Neutrophil (primary cell): ENCODE data around the gene ATP5F1D.
A peak's percentile ranks its signal among the peaks of the same experiment; 100 is the strongest.

Experiments used
- H3K27ac ChIP-seq: fragments of 200-600 bp; sonication (generic); 2 replicates; pipeline ENCODE4 v1.5.1; 2016; ENCODE audit warnings: mild to moderate bottlenecking, moderate library complexity
- H3K27me3 ChIP-seq: fragments of 200-600 bp; sonication (generic); 2 replicates; pipeline ENCODE4 v1.6.0; 2016; ENCODE audit warnings: mild to moderate bottlenecking
- H3K36me3 ChIP-seq: fragments of 200-600 bp; sonication (generic); 2 replicates; pipeline ENCODE4 v1.5.1; 2017
- H3K4me1 ChIP-seq, 2 experiments: fragments of 200-600 bp in 1 of 2; sonication (generic) in 1 of 2; 1 replicate in 1 of 2; 2 replicates in 1 of 2; pipeline versions ENCODE4 v1.5.1 to v1.6.1; 2013 to 2016; ENCODE audit warnings: low read depth in 1 of 2, low read length in 1 of 2, mild to moderate bottlenecking in 1 of 2, moderate library complexity in 1 of 2; ENCODE audit not compliant: control insufficient read depth in 1 of 2, insufficient read depth in 1 of 2
- H3K4me3 ChIP-seq, 2 experiments: fragments of 200-600 bp in 1 of 2; sonication (generic) in 1 of 2; 1 replicate in 1 of 2; 2 replicates in 1 of 2; pipeline ENCODE4 v1.5.1; 2013 to 2016; ENCODE audit warnings: low read depth in 1 of 2, low read length in 1 of 2, mild to moderate bottlenecking in 1 of 2, moderate library complexity in 1 of 2
- H3K9me3 ChIP-seq: fragments of 200-600 bp; sonication (generic); 2 replicates; pipeline ENCODE4 v1.5.1; 2016
- TF ChIP-seq, protein P1 (sequence below): fragments of 200-600 bp; sonication (generic); IDR thresholded peaks from 2 replicates; pipeline ENCODE4 v1.5.1; 2016; ENCODE audit warnings: antibody characterized with exemption

Gene ATP5F1D

DNA sequence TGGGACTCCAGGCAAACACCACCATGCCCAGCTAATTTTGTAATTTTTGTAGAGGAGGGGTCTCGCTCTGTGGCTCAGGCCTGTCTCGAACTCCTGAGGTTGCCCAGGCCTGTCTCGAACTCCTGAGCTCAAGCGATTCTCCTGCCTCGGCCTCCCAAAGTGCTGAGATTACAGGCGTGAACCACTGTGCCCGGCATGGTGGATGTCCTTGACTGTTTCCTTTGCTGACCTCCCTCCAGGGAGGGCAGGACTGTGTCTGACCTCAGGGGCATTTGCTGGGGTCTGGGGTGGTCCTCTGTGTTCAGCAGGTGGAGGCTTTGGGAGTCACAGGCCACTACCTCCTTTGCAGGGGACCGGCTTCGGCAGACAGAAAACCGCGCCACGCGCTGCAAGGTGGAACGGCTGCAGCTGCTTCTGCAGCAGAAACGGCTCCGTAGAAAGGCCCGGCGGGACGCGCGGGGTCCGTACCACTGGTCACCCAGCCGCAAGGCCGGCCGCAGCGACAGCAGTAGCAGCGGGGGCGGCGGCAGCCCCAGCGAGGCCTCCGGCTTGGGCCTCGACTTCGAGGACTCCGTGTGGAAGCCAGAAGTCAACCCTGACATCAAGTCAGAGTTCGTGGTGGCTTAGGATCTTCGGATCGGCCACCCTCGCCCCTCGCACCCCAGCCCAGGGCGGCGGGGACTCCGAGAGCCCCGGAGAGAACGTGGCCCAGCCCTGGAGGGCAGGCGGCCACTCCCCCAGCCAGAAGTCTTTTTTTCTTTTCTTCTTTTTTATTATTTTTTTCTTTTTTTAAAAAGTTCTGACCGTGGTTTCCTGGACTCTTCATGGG is 15.3 kb downstream of the ATP5F1D start:
- H3K27ac ChIP-seq, result peak overlapping the region; percentile 100
- peaks cover 79 to 80% of the 10 kb centered on the region in 2 experiments for H3K4me1 ChIP-seq
- peaks cover 76% of the 10 kb centered on the region for H3K36me3 ChIP-seq
- no peaks in the 10 kb centered on the region for H3K27me3 ChIP-seq
- H3K4me3 ChIP-seq, result peak overlapping the region; percentile 71 to 72
- H3K9me3 ChIP-seq, result peaks cover 14% of the 10 kb centered on the region
- TF ChIP-seq, protein P1, sequence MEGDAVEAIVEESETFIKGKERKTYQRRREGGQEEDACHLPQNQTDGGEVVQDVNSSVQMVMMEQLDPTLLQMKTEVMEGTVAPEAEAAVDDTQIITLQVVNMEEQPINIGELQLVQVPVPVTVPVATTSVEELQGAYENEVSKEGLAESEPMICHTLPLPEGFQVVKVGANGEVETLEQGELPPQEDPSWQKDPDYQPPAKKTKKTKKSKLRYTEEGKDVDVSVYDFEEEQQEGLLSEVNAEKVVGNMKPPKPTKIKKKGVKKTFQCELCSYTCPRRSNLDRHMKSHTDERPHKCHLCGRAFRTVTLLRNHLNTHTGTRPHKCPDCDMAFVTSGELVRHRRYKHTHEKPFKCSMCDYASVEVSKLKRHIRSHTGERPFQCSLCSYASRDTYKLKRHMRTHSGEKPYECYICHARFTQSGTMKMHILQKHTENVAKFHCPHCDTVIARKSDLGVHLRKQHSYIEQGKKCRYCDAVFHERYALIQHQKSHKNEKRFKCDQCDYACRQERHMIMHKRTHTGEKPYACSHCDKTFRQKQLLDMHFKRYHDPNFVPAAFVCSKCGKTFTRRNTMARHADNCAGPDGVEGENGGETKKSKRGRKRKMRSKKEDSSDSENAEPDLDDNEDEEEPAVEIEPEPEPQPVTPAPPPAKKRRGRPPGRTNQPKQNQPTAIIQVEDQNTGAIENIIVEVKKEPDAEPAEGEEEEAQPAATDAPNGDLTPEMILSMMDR, result no peak

DNA sequence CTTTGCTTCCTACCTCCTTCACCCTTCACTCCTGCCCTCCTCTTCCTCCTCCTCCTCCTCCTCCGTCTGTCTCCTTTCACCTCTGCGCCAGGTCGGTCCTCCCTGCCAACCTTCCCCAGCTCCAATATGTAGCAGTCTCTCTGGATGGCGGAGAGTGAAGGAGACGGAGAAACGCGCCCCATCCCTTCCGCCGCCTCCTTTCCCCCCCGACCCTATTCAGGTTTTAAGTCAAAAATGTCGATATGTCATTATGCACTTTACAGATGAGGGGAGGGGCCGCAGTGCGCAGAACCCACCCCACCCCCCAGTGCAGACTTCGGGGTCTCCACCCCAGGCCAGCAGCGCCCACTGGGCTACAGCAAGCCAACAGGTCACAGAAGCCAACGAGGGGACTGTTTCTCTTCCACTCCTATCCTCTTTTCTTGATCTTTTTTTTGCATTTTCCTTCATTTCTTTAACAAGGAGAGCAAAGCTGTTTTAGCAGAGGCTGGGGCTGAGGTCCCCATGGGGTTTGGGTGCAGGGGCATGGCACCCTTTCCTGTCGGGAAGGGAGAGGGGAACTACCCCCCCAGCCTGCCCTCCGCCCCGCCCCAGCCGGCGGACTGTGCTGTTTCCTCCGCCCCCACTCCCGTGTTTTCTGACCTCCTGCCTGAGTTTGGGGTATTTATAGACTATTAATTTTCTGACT is 16.1 kb downstream of the ATP5F1D start:
- peak overlapping the region; percentile 71 to 72 for H3K4me3 ChIP-seq

DNA sequence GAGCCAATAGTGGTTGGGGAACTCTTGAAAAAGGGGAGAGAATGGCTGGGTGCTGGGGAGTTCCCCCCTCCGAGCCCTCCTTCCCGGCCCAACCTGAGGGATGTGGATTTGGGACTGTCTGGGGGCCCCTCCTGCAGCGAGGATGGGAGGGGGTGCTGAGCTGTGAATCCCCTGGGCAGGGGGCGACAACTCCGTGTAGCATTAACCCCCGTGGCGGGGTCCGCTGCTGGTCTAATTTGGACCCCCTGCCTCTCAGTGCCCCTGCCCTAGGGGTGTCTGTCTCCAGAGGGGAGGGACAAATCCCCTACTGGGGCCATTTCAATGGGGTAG is 16.6 kb downstream of the ATP5F1D start:
- H3K4me1 ChIP-seq, result peaks cover 89 to 92% of the 10 kb centered on the region in 2 experiments

More for the DNA sequence above, 16.1 kb downstream of the ATP5F1D start:
- Histone ChIP-seq H3K27me3 (no peaks in the 10 kb centered on the region), H3K36me3 (peaks cover 71% of the 10 kb centered on the region), H3K27ac (peak overlapping the region; percentile 100), H3K4me1 (peaks cover 87% of the 10 kb centered on the region in 2 experiments), H3K9me3 (peaks cover 14% of the 10 kb centered on the region)
- TF ChIP-seq, protein P1, result no peak

DNA sequence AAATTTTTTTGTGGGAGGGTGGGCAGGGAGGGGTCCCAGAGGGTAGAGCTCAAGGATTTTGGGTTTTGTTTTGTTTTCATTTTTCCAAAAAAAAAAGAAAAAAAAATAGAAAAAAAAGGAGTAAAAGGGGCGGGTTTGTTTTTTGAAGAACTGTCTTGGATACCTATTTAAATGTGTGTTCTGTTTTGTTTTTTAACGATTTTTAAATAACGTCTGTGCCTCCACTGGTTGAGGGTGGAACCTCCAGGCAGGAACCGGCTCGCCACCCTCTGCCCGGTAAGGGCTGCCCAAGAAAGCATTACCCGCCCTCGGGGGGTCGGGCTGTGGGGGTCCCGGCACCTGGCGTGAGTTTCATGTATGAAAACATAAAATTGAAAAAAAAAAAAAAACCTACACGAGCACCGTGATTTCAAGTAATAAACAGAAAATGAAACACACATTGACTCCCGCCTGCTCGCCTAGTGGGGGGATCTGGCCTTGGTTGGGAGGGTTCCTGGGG is 17.2 kb downstream of the ATP5F1D start:
- Histone ChIP-seq H3K9me3 (peaks cover 14% of the 10 kb centered on the region), H3K27me3 (no peaks in the 10 kb centered on the region), H3K27ac (peak overlapping the region; percentile 100), H3K4me1 (peaks cover 86 to 93% of the 10 kb centered on the region in 2 experiments), H3K4me3 (peak overlapping the region; percentile 71 to 72), H3K36me3 (peaks cover 60% of the 10 kb centered on the region)
- TF ChIP-seq, protein P1, result no peak

More for the DNA sequence above, 16.6 kb downstream of the ATP5F1D start:
- peak overlapping the region; percentile 71 to 72 for H3K4me3 ChIP-seq
- H3K27ac ChIP-seq, result peak overlapping the region; percentile 100
- peaks cover 14% of the 10 kb centered on the region for H3K9me3 ChIP-seq
- TF ChIP-seq, protein P1, result no peak
- H3K27me3 ChIP-seq, result no peaks in the 10 kb centered on the region
- H3K36me3 ChIP-seq, result peaks cover 66% of the 10 kb centered on the region

DNA sequence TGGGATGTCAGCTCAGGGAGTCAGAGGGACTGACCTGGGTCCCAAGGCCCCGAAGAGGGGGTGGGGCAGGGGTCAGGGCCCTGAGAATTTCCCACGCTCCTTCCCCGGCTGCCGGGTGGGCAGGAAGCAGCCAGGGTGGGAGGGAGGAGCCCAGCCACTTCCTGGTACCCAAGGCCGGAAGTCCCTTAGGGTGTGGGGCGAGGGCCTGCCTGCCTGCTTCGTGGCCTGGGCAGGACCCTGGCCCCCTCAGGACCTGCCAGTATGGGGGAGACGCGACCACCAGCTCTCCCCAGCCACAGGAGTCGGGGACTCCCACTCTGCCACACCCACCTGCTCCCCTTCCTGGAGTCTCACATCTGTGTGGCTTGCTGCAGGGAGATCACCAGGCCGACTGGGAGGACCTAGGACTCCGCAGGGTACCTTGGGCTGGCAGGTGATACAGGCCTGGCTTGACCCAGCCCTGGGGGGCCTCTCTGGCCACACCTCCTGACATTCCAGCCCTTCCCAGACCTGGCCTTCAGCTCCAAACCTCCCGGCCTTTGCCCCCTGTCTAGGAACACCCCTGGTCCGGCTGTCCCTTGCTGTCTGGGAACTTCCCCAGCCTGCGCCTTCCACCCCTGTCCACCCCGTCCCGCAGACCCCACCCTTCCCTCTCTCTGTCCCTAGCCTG is 17.8 kb downstream of the ATP5F1D start:
- H3K4me3 ChIP-seq, result peak overlapping the region; percentile 71 to 72
- H3K27ac ChIP-seq, result peak overlapping the region; percentile 100
- peaks cover 10% of the 10 kb centered on the region for H3K9me3 ChIP-seq
- H3K27me3 ChIP-seq, result no peaks in the 10 kb centered on the region
- H3K36me3 ChIP-seq, result peaks cover 54% of the 10 kb centered on the region
- TF ChIP-seq, protein P1, result no peak
- H3K4me1 ChIP-seq, result peaks cover 82 to 91% of the 10 kb centered on the region in 2 experiments
